ENCODE measurements around the gene MANF. TPM values are rescaled to one million over a fixed set of nuclear protein-coding genes. Genes with fewer than 3 reads are reported as not detected.

Gene MANF
- total and polyA plus RNA-seq, 2 experiments from 2014 or later: 48.7 to 92.7 TPM

GRCh38 chr3:51381333-51381705, 3.8 kb upstream of the MANF start:
- no peak overlapping the region for H2AFZ ChIP-seq
- TF ChIP-seq, protein P1, sequence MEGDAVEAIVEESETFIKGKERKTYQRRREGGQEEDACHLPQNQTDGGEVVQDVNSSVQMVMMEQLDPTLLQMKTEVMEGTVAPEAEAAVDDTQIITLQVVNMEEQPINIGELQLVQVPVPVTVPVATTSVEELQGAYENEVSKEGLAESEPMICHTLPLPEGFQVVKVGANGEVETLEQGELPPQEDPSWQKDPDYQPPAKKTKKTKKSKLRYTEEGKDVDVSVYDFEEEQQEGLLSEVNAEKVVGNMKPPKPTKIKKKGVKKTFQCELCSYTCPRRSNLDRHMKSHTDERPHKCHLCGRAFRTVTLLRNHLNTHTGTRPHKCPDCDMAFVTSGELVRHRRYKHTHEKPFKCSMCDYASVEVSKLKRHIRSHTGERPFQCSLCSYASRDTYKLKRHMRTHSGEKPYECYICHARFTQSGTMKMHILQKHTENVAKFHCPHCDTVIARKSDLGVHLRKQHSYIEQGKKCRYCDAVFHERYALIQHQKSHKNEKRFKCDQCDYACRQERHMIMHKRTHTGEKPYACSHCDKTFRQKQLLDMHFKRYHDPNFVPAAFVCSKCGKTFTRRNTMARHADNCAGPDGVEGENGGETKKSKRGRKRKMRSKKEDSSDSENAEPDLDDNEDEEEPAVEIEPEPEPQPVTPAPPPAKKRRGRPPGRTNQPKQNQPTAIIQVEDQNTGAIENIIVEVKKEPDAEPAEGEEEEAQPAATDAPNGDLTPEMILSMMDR (conservative IDR thresholded peaks at IDR 0.05; ENCODE audit: low read depth in 2 of 2): no peak
- TF ChIP-seq, protein P2, sequence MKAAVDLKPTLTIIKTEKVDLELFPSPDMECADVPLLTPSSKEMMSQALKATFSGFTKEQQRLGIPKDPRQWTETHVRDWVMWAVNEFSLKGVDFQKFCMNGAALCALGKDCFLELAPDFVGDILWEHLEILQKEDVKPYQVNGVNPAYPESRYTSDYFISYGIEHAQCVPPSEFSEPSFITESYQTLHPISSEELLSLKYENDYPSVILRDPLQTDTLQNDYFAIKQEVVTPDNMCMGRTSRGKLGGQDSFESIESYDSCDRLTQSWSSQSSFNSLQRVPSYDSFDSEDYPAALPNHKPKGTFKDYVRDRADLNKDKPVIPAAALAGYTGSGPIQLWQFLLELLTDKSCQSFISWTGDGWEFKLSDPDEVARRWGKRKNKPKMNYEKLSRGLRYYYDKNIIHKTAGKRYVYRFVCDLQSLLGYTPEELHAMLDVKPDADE (IDR thresholded peaks at IDR 0.05): no peak
- TF ChIP-seq ZNF462 (CRISPR knock-in tag; IDR thresholded peaks at IDR 0.05) (no peak), ZNF331 (CRISPR knock-in tag; IDR thresholded peaks at IDR 0.05; ENCODE audit: low read depth) (no peak), REST (IDR thresholded peaks at IDR 0.05; ENCODE audit: unreplicated experiment) (no peak), EZH2phosphoT487 (IDR thresholded peaks at IDR 0.05; ENCODE audit: unreplicated experiment) (no peak), POLR2AphosphoS5 (IDR thresholded peaks at IDR 0.05; ENCODE audit: low read depth) (no peak), STAT1 (IDR thresholded peaks at IDR 0.05; ENCODE audit: unreplicated experiment) (no peak), ZNF114 (CRISPR knock-in tag; IDR thresholded peaks at IDR 0.05) (no peak), EZH2 (IDR thresholded peaks at IDR 0.05; ENCODE audit: low read depth, unreplicated experiment) (no peak), NANOG (IDR thresholded peaks at IDR 0.05; ENCODE audit: borderline replicate concordance) (no peak), CREB1 (CRISPR knock-in tag; IDR thresholded peaks at IDR 0.05; ENCODE audit: low read depth) (no peak), JUNB (IDR thresholded peaks at IDR 0.05; ENCODE audit: unreplicated experiment) (no peak)
- no peak overlapping the region for H3K4me3 ChIP-seq
- no peak for ATAC-seq
- peaks cover 21% of the 10 kb centered on the region for H3K4me1 ChIP-seq (ENCODE audit: insufficient read depth)
- Mint-ChIP-seq H3K27me3 (ENCODE audit: insufficient read depth, low read depth, poor library complexity) (peaks cover 2% of the 10 kb centered on the region), H3K4me1 (peaks cover 27% of the 10 kb centered on the region), H3K27ac (no peak overlapping the region), H3K9me3 (no peaks in the 10 kb centered on the region; the same call in 2 of the 3 replicates), H3K4me3 (no peak overlapping the region), H3K36me3 (ENCODE audit: low read depth) (peaks cover 12% of the 10 kb centered on the region)
- peaks cover 5% of the 10 kb centered on the region for H3F3A ChIP-seq (replicated peaks; ENCODE audit: low read depth)
- peaks cover 20% of the 10 kb centered on the region for H3K79me2 ChIP-seq (replicated peaks; ENCODE audit: insufficient read depth)
- no peak overlapping the region for H3K4me2 ChIP-seq
- no peak for DNase-seq (ENCODE audit: low spot score)
- no peak overlapping the region for H3K27ac ChIP-seq (ENCODE audit: low read depth)
- peaks cover 7% of the 10 kb centered on the region for H4K20me1 ChIP-seq (replicated peaks; ENCODE audit: insufficient read depth)
- no peaks in the 10 kb centered on the region for H3K9me2 ChIP-seq (ENCODE audit: insufficient read depth)
- no peaks in the 10 kb centered on the region for H3K36me3 ChIP-seq (ENCODE audit: insufficient read depth)
- H3K27me3 ChIP-seq (ENCODE audit: insufficient read depth): no peaks in the 10 kb centered on the region

All from GM23338 (cell line).